ENCODE data around the gene ATP5F1E.
"Not testable (repeated sequence)": the region's sequence is repeated elsewhere in the genome, so short reads cannot be mapped to it uniquely, and the experiment has no call there.

Gene ATP5F1E

GRCh38 chr20:59018817-59019216 lies 13.3 kb downstream of the ATP5F1E start:
- FAIRE-seq: no peak

GRCh38 chr20:59017493-59018231 lies 14.5 kb downstream of the ATP5F1E start:
- FAIRE-seq: no peak

DNA sequence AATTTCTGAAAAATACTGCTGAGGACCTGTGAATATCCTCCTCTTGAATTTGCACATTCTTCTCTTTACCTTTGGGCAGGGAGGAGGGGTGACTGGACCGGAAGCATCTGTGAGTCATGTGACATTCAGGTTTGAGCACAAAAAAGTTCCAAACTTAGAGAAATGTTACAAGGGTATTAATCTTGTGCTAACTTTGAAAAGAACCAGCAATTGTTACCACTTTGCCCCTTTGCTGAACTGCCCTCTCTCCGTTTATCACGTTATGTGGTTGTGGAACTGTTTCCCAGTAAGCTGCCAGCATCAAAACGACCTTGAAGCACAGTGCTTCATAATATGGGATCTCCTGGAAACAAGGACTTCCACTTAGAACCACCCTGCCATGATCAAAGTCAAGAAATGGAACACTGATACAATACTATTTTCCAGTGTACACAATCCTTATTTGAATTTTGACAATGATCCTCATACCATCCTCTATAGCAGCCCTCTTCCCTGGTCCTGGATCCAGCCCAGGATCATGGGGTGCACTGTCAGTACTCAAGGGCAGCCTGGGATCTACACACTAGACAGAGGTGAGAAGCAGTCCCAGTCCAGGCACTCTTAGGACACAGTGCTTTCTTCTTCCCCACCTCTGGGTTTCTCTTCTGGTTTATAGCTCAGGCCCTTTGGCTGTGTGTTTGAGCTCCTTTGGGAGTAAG lies 15.2 kb downstream of the ATP5F1E start:
- no peak for FAIRE-seq

DNA sequence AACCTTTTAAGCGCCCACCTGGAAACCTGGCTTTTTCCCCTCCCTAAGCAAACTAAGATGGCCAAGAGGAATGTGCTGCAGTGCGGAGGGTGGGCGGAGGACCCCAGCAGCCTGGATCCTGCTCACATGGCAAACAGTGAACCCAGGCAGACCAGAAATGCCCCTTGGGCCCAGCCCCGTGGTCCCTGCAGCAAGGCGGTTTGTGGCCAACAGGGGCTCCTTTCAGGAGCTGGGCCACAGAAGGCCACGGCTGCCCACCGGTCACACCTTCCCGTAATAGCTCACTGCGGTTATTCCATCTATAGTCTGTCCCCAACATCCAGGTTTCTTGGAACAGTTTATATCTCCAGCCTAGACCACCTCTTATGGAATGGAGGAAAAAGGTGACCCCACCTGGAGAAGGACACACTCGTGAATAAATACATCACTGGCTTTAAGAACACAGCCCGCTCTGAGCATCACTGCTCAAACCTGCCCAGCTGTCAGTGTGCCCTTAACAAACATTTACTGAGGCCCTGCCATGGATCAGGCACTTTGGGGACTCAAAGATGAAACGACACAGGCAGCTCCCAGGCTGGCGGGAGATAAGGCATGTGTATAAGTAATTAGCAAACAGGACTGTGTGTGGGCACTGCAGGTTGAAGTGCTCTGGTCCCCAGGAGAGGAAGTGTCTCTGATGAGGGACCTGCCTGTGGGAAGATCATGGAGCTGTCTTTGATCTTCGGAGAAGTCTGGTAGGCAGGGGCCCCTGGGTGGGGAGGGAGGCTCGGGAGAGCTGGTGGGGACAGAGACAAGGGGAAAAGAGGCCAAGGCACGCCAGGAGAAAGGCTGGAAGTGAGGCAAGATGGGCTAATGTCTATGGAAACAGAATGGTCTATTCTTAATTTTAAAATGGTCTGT lies 16.1 kb downstream of the ATP5F1E start:
- FAIRE-seq: no peak

GRCh38 chr20:59015411-59015810 lies 16.7 kb downstream of the ATP5F1E start:
- no peak for FAIRE-seq

- FAIRE-seq: no peak
These were observed 17.3 kb downstream of the ATP5F1E start for GRCh38 chr20:59014680-59015389.

GRCh38 chr20:59013959-59014608 lies 18.1 kb downstream of the ATP5F1E start:
- no peak for FAIRE-seq

GRCh38 chr20:59013031-59013951 lies 18.8 kb downstream of the ATP5F1E start:
- no peak for FAIRE-seq

- FAIRE-seq: not testable (repeated sequence)
These were observed 20.3 kb downstream of the ATP5F1E start for GRCh38 chr20:59011874-59012157.

DNA sequence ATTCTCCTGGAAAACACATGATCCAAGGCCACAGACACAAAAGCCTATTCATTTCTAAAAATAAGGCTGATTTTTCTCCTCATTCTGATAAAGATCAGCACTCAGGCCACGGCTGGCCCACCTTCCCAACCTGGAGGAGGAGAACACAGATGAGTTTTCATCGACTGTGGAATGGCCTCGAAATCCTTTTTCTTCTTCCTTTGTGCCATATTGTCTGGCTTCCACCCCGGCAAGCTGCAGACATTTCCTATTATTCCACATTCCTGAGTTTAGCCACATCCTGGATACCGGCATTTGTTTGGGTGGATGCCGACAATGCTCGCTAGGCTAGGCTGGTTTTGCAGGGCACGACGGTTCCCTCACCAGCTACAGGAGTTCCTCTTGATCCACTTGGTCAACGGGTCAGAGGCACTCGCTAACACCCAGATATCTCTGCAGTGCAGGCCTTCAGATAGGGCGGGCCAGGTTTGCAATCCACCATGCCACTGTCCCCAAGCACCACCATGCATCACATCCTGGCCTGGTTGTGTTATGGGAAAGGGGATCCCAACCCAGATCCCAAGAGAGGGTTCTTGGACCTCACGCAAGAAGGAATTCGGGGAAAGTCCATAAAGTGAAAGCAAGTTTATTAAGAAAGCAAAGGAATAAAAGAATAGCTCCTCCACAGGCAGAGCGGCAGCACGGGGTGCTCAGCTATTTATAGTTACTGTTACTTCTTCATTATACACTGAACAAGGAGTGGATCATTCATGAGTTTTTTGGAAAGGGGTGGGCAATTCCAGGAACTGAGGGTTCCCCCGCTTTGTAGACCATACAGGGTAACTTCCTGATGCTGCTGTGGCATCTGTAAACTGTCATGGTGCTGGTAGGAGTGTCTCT lies 20.9 kb downstream of the ATP5F1E start:
- FAIRE-seq: no peak

DNA sequence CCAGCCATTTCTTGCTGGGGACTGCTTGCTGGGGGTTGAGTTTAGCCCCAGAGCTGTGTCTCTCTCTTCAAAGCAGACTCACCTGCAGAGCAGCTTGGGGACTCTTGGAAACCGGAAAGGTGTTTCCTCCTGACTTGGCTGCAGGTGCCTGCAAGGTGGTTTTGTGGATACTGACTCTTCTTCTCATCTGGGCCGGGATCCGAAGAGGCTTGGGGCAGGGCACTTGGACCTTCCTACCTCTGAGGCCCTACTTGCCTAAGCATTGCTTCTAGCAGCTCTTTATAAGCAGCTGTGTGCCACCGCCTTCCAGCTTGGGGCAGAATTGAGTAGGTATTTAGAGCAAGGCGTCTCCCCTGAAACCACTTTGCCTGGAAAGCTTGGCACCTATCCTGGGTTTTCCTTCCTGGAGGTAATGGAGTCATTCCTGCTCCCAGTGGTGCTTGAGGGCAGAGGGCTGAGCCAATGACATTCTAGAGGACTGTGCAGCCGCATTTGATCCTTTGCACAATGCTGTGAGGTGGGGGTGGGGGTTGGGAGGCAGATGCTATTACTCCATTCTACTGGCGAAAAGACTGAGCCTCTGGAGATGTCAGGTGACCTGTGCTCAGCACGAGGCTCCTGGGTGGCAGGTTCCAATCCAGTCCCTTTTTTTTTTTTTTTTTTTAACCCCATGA lies 21.7 kb downstream of the ATP5F1E start:
- FAIRE-seq: no peak

DNA sequence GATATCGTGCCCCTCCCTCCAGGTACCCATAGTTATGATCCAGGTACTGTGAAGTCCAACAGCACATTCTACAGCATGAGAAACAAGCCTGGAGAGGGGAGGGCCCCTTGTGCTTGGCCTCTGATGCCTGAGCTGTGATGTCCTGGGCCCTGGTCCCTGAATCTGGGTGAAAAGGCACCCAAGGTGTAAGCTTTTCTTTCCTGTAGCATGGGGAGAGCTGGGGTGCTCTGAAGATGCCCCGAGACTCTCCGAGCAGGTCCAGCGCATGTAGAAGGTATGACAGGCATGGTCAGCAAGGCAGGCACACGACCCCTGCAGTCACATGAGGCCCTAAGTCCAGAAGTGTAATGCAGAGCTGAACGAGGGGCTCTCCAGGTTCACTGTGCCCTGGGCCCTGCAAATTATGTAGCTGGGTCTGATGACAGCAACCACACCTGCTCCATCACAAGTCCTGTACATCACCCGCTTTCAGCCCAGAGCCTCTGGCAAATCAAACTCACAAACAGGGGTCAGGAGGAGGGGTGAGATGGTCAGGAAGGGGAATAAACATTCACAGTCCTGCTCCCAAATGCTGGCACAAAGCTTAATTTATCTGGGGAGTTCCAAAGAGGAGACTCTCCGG lies 23.3 kb downstream of the ATP5F1E start:
- no peak for FAIRE-seq

GRCh38 chr20:59007665-59008511 lies 24.2 kb downstream of the ATP5F1E start:
- FAIRE-seq: no peak

GRCh38 chr20:59006864-59007664 lies 25.1 kb downstream of the ATP5F1E start, which contains the start of gene CTSZ:
CTSZ (minus strand) TSS chr20:59007254; CDS start chr20:59007128, 126 bp downstream.
- FAIRE-seq: no peak

- no peak for FAIRE-seq
These were observed 25.8 kb downstream of the ATP5F1E start for GRCh38 chr20:59006167-59006863.

GRCh38 chr20:59005523-59006166 lies 26.5 kb downstream of the ATP5F1E start:
- FAIRE-seq: no peak
